Measurements from ENCODE around the gene BACE2. TPM values are rescaled to one million over a fixed set of nuclear protein-coding genes. Genes with fewer than 3 reads are reported as not detected.
"Not testable (repeated sequence)": the region's sequence is repeated elsewhere in the genome, so short reads cannot be mapped to it uniquely, and the experiment has no call there.

Gene BACE2
- polyA plus RNA-seq, 2 donors: 20.4 to 23.2 TPM

- Histone ChIP-seq H3K4me3 (ENCODE audit: low read depth in 1 of 2, low read length in 2 of 2) (no peak overlapping the region), H3K36me3 (ENCODE audit: control insufficient read depth in 2 of 2, insufficient read depth in 2 of 2, low read length in 1 of 2) (peaks cover 0 to 6% of the 10 kb centered on the region in 2 donors), H3K9me3 (ENCODE audit: control insufficient read depth in 2 of 2, insufficient read depth in 1 of 2, low read depth in 1 of 2, low read length in 1 of 2) (peaks cover 0 to 1% of the 10 kb centered on the region in 2 donors), H3K27me3 (ENCODE audit: control insufficient read depth in 1 of 2, insufficient read depth in 2 of 2, low read length in 2 of 2) (no peaks in the 10 kb centered on the region), H3K4me1 (ENCODE audit: control insufficient read depth in 2 of 2, insufficient read depth in 2 of 2, low read length in 1 of 2) (no peaks in the 10 kb centered on the region), H3K27ac (ENCODE audit: low read depth in 2 of 2, low read length in 1 of 2) (no peak overlapping the region)
- 95% methylated on average over 3 of the region's 3 CpGs for WGBS, 2 donors
Measured at GRCh38 chr21:41240040-41240439, 72.1 kb downstream of the BACE2 start.

- Histone ChIP-seq H3K4me3 (ENCODE audit: low read depth in 1 of 2, low read length in 2 of 2) (no peak overlapping the region), H3K27me3 (ENCODE audit: control insufficient read depth in 1 of 2, insufficient read depth in 2 of 2, low read length in 2 of 2) (no peaks in the 10 kb centered on the region), H3K36me3 (ENCODE audit: control insufficient read depth in 2 of 2, insufficient read depth in 2 of 2, low read length in 1 of 2) (peaks cover 0 to 11% of the 10 kb centered on the region in 2 donors), H3K27ac (ENCODE audit: low read depth in 2 of 2, low read length in 1 of 2) (no peak overlapping the region), H3K9me3 (ENCODE audit: control insufficient read depth in 2 of 2, insufficient read depth in 1 of 2, low read depth in 1 of 2, low read length in 1 of 2) (peaks cover 0 to 3% of the 10 kb centered on the region in 2 donors), H3K4me1 (ENCODE audit: control insufficient read depth in 2 of 2, insufficient read depth in 2 of 2, low read length in 1 of 2) (no peaks in the 10 kb centered on the region)
- 76 to 77% methylated on average over 8 of the region's 8 CpGs for WGBS, 2 donors
Measured at GRCh38 chr21:41241341-41241740, 73.4 kb downstream of the BACE2 start.

- WGBS, 2 donors: 79 to 89% methylated on average over 8 of the region's 8 CpGs
- Histone ChIP-seq H3K4me1 (ENCODE audit: control insufficient read depth in 2 of 2, insufficient read depth in 2 of 2, low read length in 1 of 2) (no peaks in the 10 kb centered on the region), H3K9me3 (ENCODE audit: control insufficient read depth in 2 of 2, insufficient read depth in 1 of 2, low read depth in 1 of 2, low read length in 1 of 2) (peaks cover 0 to 3% of the 10 kb centered on the region in 2 donors), H3K27ac (ENCODE audit: low read depth in 2 of 2, low read length in 1 of 2) (no peak overlapping the region), H3K4me3 (ENCODE audit: low read depth in 1 of 2, low read length in 2 of 2) (no peak overlapping the region), H3K36me3 (ENCODE audit: control insufficient read depth in 2 of 2, insufficient read depth in 2 of 2, low read length in 1 of 2) (peaks cover 0 to 17% of the 10 kb centered on the region in 2 donors), H3K27me3 (ENCODE audit: control insufficient read depth in 1 of 2, insufficient read depth in 2 of 2, low read length in 2 of 2) (no peaks in the 10 kb centered on the region)
Measured at GRCh38 chr21:41242238-41242829, 74.4 kb downstream of the BACE2 start.

GRCh38 chr21:41243107-41243506 is 75.1 kb downstream of the BACE2 start:
- H3K36me3 ChIP-seq (ENCODE audit: control insufficient read depth in 2 of 2, insufficient read depth in 2 of 2, low read length in 1 of 2): peaks cover 0 to 17% of the 10 kb centered on the region in 2 donors
- no peak overlapping the region for H3K27ac ChIP-seq (ENCODE audit: low read depth in 2 of 2, low read length in 1 of 2)
- WGBS, 2 donors: 94 to 96% methylated on average over 7 of the region's 7 CpGs
- no peaks in the 10 kb centered on the region for H3K4me1 ChIP-seq (ENCODE audit: control insufficient read depth in 2 of 2, insufficient read depth in 2 of 2, low read length in 1 of 2)
- H3K27me3 ChIP-seq (ENCODE audit: control insufficient read depth in 1 of 2, insufficient read depth in 2 of 2, low read length in 2 of 2): no peaks in the 10 kb centered on the region
- H3K9me3 ChIP-seq (ENCODE audit: control insufficient read depth in 2 of 2, insufficient read depth in 1 of 2, low read depth in 1 of 2, low read length in 1 of 2): peaks cover 0 to 3% of the 10 kb centered on the region in 2 donors
- H3K4me3 ChIP-seq (ENCODE audit: low read depth in 1 of 2, low read length in 2 of 2): no peak overlapping the region

GRCh38 chr21:41244266-41244880 is 76.4 kb downstream of the BACE2 start:
- WGBS, 2 donors: 82 to 89% methylated on average over 8 of the region's 8 CpGs
- H3K36me3 ChIP-seq (ENCODE audit: control insufficient read depth in 2 of 2, insufficient read depth in 2 of 2, low read length in 1 of 2): peaks cover 0 to 23% of the 10 kb centered on the region in 2 donors
- H3K4me3 ChIP-seq (ENCODE audit: low read depth in 1 of 2, low read length in 2 of 2); H3K4me1 ChIP-seq (ENCODE audit: control insufficient read depth in 2 of 2, insufficient read depth in 2 of 2, low read length in 1 of 2); H3K9me3 ChIP-seq (ENCODE audit: control insufficient read depth in 2 of 2, insufficient read depth in 1 of 2, low read depth in 1 of 2, low read length in 1 of 2); H3K27me3 ChIP-seq (ENCODE audit: control insufficient read depth in 1 of 2, insufficient read depth in 2 of 2, low read length in 2 of 2); H3K27ac ChIP-seq (ENCODE audit: low read depth in 2 of 2, low read length in 1 of 2): not testable (repeated sequence)

- 93 to 95% methylated on average over 20 of the region's 20 CpGs for WGBS, 2 donors
Measured at GRCh38 chr21:41245509-41246135, 77.7 kb downstream of the BACE2 start.

GRCh38 chr21:41246808-41247207 is 78.8 kb downstream of the BACE2 start:
- WGBS, 2 donors: 93 to 94% methylated on average over 13 of the region's 13 CpGs
- Histone ChIP-seq H3K4me1 (ENCODE audit: control insufficient read depth in 2 of 2, insufficient read depth in 2 of 2, low read length in 1 of 2) (peaks cover 0 to under 1% of the 10 kb centered on the region in 2 donors), H3K36me3 (ENCODE audit: control insufficient read depth in 2 of 2, insufficient read depth in 2 of 2, low read length in 1 of 2) (peaks cover 0 to 28% of the 10 kb centered on the region in 2 donors), H3K27me3 (ENCODE audit: control insufficient read depth in 1 of 2, insufficient read depth in 2 of 2, low read length in 2 of 2) (no peaks in the 10 kb centered on the region), H3K4me3 (ENCODE audit: low read depth in 1 of 2, low read length in 2 of 2) (no peak overlapping the region), H3K9me3 (ENCODE audit: control insufficient read depth in 2 of 2, insufficient read depth in 1 of 2, low read depth in 1 of 2, low read length in 1 of 2) (peaks cover 0 to 2% of the 10 kb centered on the region in 2 donors), H3K27ac (ENCODE audit: low read depth in 2 of 2, low read length in 1 of 2) (no peak overlapping the region)

More at GRCh38 chr21:41245509-41246135, 77.7 kb downstream of the BACE2 start:
- H3K9me3 ChIP-seq (ENCODE audit: control insufficient read depth in 2 of 2, insufficient read depth in 1 of 2, low read depth in 1 of 2, low read length in 1 of 2): peaks cover 0 to 2% of the 10 kb centered on the region in 2 donors
- no peaks in the 10 kb centered on the region for H3K27me3 ChIP-seq (ENCODE audit: control insufficient read depth in 1 of 2, insufficient read depth in 2 of 2, low read length in 2 of 2)
- H3K4me3 ChIP-seq (ENCODE audit: low read depth in 1 of 2, low read length in 2 of 2): no peak overlapping the region
- H3K27ac ChIP-seq (ENCODE audit: low read depth in 2 of 2, low read length in 1 of 2): no peak overlapping the region
- no peaks in the 10 kb centered on the region for H3K4me1 ChIP-seq (ENCODE audit: control insufficient read depth in 2 of 2, insufficient read depth in 2 of 2, low read length in 1 of 2)
- peaks cover 0 to 22% of the 10 kb centered on the region in 2 donors for H3K36me3 ChIP-seq (ENCODE audit: control insufficient read depth in 2 of 2, insufficient read depth in 2 of 2, low read length in 1 of 2)

GRCh38 chr21:41247561-41248545 is 79.9 kb downstream of the BACE2 start:
- Histone ChIP-seq H3K36me3 (ENCODE audit: control insufficient read depth in 2 of 2, insufficient read depth in 2 of 2, low read length in 1 of 2) (peaks cover 0 to 32% of the 10 kb centered on the region in 2 donors), H3K4me3 (ENCODE audit: low read depth in 1 of 2, low read length in 2 of 2) (no peak overlapping the region), H3K27me3 (ENCODE audit: control insufficient read depth in 1 of 2, insufficient read depth in 2 of 2, low read length in 2 of 2) (no peaks in the 10 kb centered on the region), H3K4me1 (ENCODE audit: control insufficient read depth in 2 of 2, insufficient read depth in 2 of 2, low read length in 1 of 2) (peaks cover 0 to 2% of the 10 kb centered on the region in 2 donors), H3K9me3 (ENCODE audit: control insufficient read depth in 2 of 2, insufficient read depth in 1 of 2, low read depth in 1 of 2, low read length in 1 of 2) (peaks cover 0 to 2% of the 10 kb centered on the region in 2 donors), H3K27ac (ENCODE audit: low read depth in 2 of 2, low read length in 1 of 2) (no peak overlapping the region)
- WGBS, 2 donors: 70 to 80% methylated on average over 44 of the region's 44 CpGs

- Histone ChIP-seq H3K36me3 (ENCODE audit: control insufficient read depth in 2 of 2, insufficient read depth in 2 of 2, low read length in 1 of 2) (peaks cover 0 to 35% of the 10 kb centered on the region in 2 donors), H3K9me3 (ENCODE audit: control insufficient read depth in 2 of 2, insufficient read depth in 1 of 2, low read depth in 1 of 2, low read length in 1 of 2) (peaks cover 0 to 2% of the 10 kb centered on the region in 2 donors), H3K27ac (ENCODE audit: low read depth in 2 of 2, low read length in 1 of 2) (no peak overlapping the region), H3K27me3 (ENCODE audit: control insufficient read depth in 1 of 2, insufficient read depth in 2 of 2, low read length in 2 of 2) (no peaks in the 10 kb centered on the region), H3K4me1 (ENCODE audit: control insufficient read depth in 2 of 2, insufficient read depth in 2 of 2, low read length in 1 of 2) (peaks cover 0 to 2% of the 10 kb centered on the region in 2 donors), H3K4me3 (ENCODE audit: low read depth in 1 of 2, low read length in 2 of 2) (no peak overlapping the region)
- 90 to 92% methylated on average over 11 of the region's 11 CpGs for WGBS, 2 donors
Measured at GRCh38 chr21:41249476-41249875, 81.5 kb downstream of the BACE2 start.

Data from esophagus (tissue), 2 donors.